ENCODE data around the gene KLHDC7B.
A peak's percentile ranks its signal among the peaks of the same experiment; 100 is the strongest.

The KLHDC7B gene

DNA sequence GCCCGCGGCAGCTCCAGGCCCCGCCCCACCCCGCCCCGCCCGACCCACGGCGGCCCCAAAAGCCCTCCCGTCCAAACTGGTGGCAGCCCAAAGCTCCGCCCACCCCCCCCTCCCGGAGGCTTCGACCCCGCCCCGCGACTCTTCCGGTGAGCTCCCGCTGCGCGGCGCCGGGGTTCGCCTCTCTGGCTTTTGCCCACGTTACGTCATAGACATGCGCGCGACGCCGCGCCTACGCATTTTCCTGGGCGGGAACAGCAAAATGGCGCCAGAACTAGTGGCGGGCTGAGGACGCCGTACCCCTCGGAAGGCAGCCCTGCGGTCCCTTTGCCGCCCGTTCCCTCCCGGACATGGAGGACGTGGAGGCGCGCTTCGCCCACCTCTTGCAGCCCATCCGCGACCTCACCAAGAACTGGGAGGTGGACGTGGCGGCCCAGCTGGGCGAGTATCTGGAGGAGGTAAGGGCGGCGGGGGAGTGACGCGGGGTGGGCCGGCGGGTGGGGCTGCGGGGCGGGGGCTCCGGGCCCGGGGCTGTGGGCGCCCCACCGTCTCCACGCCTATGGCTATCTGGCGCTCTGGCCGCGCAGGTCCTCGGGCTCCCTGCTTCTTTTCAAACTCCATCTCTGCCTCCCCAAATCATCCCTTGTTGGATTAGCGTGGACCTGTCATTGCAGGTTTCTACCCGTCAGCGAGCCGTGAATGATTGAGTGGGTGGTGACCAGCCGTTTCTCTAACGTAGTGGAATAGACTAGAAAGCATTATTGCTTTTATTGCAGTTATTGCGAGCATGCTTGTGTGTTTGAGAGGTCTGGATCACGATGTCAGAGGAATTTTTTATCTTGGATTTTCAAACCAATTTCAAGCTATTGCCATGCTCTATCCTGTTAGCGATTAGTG, 37.5 kb upstream of the KLHDC7B start, which contains the start of gene NCAPH2:
Gene NCAPH2 (plus strand): TSS at position 234 of the 894 bp plus-strand sequence. CDS start 114 bp downstream, at position 348.
- Histone ChIP-seq H3K27me3 (ENCODE audit: insufficient read depth, insufficient read length) (no peaks in the 10 kb centered on the region), H3K4me1 (ENCODE audit: insufficient read depth, insufficient read length) (peaks cover 8% of the 10 kb centered on the region), H3K36me3 (ENCODE audit: insufficient read depth, insufficient read length, low read length) (peaks cover 33% of the 10 kb centered on the region), H3K9me3 (ENCODE audit: insufficient read depth, low read length) (no peaks in the 10 kb centered on the region), H3K4me3 (ENCODE audit: insufficient read length, low read depth) (peak within 1 kb of the TSS; percentile 85), H3K9ac (ENCODE audit: insufficient read length, low read depth) (peak within 1 kb of the TSS; percentile 97)
- DNase-seq (ENCODE audit: low read depth, low spot score), result peak; percentile 92
- TF ChIP-seq ZNF274 (IDR thresholded peaks at IDR 0.05; ENCODE audit: low read depth, low read length) (no peak), YY1 (IDR thresholded peaks at IDR 0.05; ENCODE audit: insufficient read depth, insufficient read length) (peak; percentile 76), SUZ12 (IDR thresholded peaks at IDR 0.05; ENCODE audit: extremely low read depth, insufficient read depth, insufficient read length) (no peak)

DNA sequence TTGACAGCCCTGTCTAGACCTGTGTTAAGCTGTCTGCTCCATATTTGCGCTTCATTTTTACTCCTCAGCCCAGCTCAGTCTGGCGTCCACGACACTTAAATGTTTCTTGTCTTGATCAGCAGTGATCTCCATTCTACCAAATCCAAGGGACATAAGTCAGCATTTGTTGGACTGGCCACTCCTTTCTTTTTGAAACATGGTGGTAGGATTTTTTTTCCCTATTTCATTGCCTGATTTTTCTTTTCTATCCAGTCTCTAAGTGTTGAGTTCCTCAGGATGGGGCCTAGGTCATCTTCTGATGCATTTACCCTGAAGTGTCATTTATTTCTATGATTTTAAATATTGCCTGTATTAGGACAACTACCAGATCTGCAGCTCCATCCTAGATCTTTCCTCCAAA, 36.8 kb upstream of the KLHDC7B start:
- no peaks in the 10 kb centered on the region for H3K27me3 ChIP-seq (ENCODE audit: insufficient read depth, insufficient read length)
- peaks cover 8% of the 10 kb centered on the region for H3K4me1 ChIP-seq (ENCODE audit: insufficient read depth, insufficient read length)
- no peak for TF ChIP-seq YY1 (IDR thresholded peaks at IDR 0.05; ENCODE audit: insufficient read depth, insufficient read length)
- TF ChIP-seq SUZ12 (IDR thresholded peaks at IDR 0.05; ENCODE audit: extremely low read depth, insufficient read depth, insufficient read length), result no peak
- no peak for TF ChIP-seq ZNF274 (IDR thresholded peaks at IDR 0.05; ENCODE audit: low read depth, low read length)
- no peak for DNase-seq (ENCODE audit: low read depth, low spot score)
- H3K4me3 ChIP-seq (ENCODE audit: insufficient read length, low read depth), result peak overlapping the region; percentile 75
- H3K9me3 ChIP-seq (ENCODE audit: insufficient read depth, low read length), result no peaks in the 10 kb centered on the region
- peak overlapping the region; percentile 96 for H3K9ac ChIP-seq (ENCODE audit: insufficient read length, low read depth)
- peaks cover 28% of the 10 kb centered on the region for H3K36me3 ChIP-seq (ENCODE audit: insufficient read depth, insufficient read length, low read length)

DNA sequence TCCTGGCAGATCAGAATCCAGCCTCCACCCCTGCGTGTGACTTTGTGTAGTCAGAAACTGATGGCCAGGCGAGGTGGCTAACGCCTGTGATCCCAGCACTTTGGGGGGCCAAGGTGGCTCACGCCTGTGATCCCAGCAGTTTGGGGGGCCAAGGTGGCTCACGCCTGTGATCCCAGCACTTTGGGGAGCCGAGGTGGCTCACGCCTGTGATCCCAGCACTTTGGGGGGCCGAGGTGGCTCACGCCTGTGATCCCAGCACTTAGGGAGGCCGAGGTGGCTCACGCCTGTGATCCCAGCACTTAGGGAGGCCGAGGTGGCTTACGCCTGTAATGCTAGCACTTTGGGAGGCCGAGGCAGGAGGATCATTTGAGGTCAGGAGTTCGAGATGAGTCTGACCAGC, 32.5 kb upstream of the KLHDC7B start:
- H3K9ac ChIP-seq (ENCODE audit: insufficient read length, low read depth), result no peak overlapping the region
- peaks cover 40% of the 10 kb centered on the region for H3K36me3 ChIP-seq (ENCODE audit: insufficient read depth, insufficient read length, low read length)
- H3K27me3 ChIP-seq (ENCODE audit: insufficient read depth, insufficient read length), result no peaks in the 10 kb centered on the region
- no peak for TF ChIP-seq SUZ12 (IDR thresholded peaks at IDR 0.05; ENCODE audit: extremely low read depth, insufficient read depth, insufficient read length)
- TF ChIP-seq YY1 (IDR thresholded peaks at IDR 0.05; ENCODE audit: insufficient read depth, insufficient read length), result no peak
- TF ChIP-seq ZNF274 (IDR thresholded peaks at IDR 0.05; ENCODE audit: low read depth, low read length), result no peak
- H3K4me1 ChIP-seq (ENCODE audit: insufficient read depth, insufficient read length), result no peaks in the 10 kb centered on the region
- H3K9me3 ChIP-seq (ENCODE audit: insufficient read depth, low read length), result no peaks in the 10 kb centered on the region
- DNase-seq (ENCODE audit: low read depth, low spot score), result no peak
- no peak overlapping the region for H3K4me3 ChIP-seq (ENCODE audit: insufficient read length, low read depth)

DNA sequence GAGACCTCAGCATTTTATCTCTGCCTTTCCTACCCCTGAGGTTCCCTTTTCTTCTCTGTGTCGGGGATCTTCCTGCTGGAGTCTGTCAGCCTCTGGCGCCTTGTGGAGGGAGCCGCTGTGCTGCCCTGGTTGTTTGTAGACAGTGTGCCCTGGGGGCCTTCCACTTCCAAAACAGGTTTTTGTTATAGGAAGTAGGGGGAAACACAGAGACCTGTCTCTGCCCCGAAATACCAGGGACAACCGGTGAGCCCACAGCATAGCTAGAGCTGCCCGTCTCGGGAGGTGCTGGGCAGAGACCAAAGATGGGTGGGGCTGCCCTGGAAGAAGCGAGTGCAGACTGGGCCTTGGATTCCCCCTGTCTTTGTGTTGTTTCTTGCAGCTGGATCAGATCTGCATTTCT, 29.6 kb upstream of the KLHDC7B start:
- H3K4me3 ChIP-seq (ENCODE audit: insufficient read length, low read depth), result no peak overlapping the region
- TF ChIP-seq SUZ12 (IDR thresholded peaks at IDR 0.05; ENCODE audit: extremely low read depth, insufficient read depth, insufficient read length), result no peak
- no peak for TF ChIP-seq YY1 (IDR thresholded peaks at IDR 0.05; ENCODE audit: insufficient read depth, insufficient read length)
- no peak for TF ChIP-seq ZNF274 (IDR thresholded peaks at IDR 0.05; ENCODE audit: low read depth, low read length)
- peaks cover 56% of the 10 kb centered on the region for H3K36me3 ChIP-seq (ENCODE audit: insufficient read depth, insufficient read length, low read length)
- no peaks in the 10 kb centered on the region for H3K27me3 ChIP-seq (ENCODE audit: insufficient read depth, insufficient read length)
- DNase-seq (ENCODE audit: low read depth, low spot score), result no peak
- H3K9me3 ChIP-seq (ENCODE audit: insufficient read depth, low read length), result no peaks in the 10 kb centered on the region
- H3K4me1 ChIP-seq (ENCODE audit: insufficient read depth, insufficient read length), result no peaks in the 10 kb centered on the region
- H3K9ac ChIP-seq (ENCODE audit: insufficient read length, low read depth), result peak overlapping the region; percentile 50

DNA sequence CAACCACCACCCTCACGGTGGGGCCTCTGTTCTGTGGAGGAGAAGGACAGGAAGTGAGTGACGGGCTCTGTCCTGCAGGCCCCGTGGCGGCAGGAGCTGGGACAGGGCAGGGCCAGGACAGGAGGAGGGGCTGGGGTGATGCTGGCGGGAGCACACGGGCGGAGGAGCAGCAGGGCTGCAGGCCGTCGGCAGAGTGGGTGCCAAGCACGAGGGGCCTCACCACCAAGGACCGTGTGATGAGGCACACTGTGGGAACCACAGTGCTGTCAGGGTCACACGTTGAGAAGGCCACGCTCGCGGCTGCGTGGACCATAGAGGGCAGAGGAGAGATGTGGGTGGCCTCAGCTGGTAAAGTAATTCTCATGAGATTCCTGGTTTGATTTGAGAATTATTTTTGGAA, 28.8 kb upstream of the KLHDC7B start:
- Histone ChIP-seq H3K36me3 (ENCODE audit: insufficient read depth, insufficient read length, low read length) (peaks cover 63% of the 10 kb centered on the region), H3K9ac (ENCODE audit: insufficient read length, low read depth) (no peak overlapping the region)
- TF ChIP-seq YY1 (IDR thresholded peaks at IDR 0.05; ENCODE audit: insufficient read depth, insufficient read length) (no peak), ZNF274 (IDR thresholded peaks at IDR 0.05; ENCODE audit: low read depth, low read length) (no peak), SUZ12 (IDR thresholded peaks at IDR 0.05; ENCODE audit: extremely low read depth, insufficient read depth, insufficient read length) (no peak)

DNA sequence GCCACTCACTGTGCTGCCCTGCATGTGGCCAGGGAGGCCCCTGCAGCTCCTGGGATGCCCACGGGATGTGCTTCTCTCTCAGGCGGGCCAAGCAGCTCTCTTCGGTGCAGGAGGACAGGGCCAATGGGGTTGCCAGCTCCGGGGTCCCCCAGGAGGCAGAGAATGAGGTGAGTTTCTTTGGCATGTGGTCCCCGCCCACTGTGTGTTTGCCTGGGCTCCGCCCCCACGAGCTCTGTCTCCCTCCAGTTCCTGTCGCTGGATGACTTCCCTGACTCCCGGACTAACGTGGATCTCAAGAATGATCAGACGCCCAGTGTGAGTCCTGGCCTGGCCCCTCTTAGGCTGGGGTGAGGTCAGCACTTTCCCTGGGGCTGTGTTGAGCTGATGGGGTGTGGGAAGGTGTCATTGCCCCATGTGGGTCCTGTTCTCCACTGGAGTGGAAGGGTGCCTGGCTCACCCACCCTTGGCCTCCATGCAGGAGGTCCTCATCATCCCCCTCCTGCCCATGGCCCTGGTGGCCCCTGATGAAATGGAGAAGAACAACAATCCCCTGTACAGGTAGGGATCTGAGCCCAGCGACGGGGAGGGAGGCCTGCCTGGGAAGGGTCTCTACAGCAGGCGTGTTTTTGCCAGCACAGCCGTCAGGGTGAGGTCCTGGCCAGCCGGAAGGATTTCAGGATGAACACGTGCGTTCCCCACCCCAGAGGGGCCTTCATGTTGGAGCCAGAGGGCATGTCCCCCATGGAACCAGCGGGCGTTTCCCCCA, 28.0 kb upstream of the KLHDC7B start:
- peaks cover under 1% of the 10 kb centered on the region for H3K4me1 ChIP-seq (ENCODE audit: insufficient read depth, insufficient read length)
- no peak overlapping the region for H3K4me3 ChIP-seq (ENCODE audit: insufficient read length, low read depth)
- DNase-seq (ENCODE audit: low read depth, low spot score), result no peak
- no peaks in the 10 kb centered on the region for H3K9me3 ChIP-seq (ENCODE audit: insufficient read depth, low read length)
- TF ChIP-seq YY1 (IDR thresholded peaks at IDR 0.05; ENCODE audit: insufficient read depth, insufficient read length), result no peak
- no peak for TF ChIP-seq SUZ12 (IDR thresholded peaks at IDR 0.05; ENCODE audit: extremely low read depth, insufficient read depth, insufficient read length)
- TF ChIP-seq ZNF274 (IDR thresholded peaks at IDR 0.05; ENCODE audit: low read depth, low read length), result no peak
- no peak overlapping the region for H3K9ac ChIP-seq (ENCODE audit: insufficient read length, low read depth)
- no peaks in the 10 kb centered on the region for H3K27me3 ChIP-seq (ENCODE audit: insufficient read depth, insufficient read length)
- peaks cover 67% of the 10 kb centered on the region for H3K36me3 ChIP-seq (ENCODE audit: insufficient read depth, insufficient read length, low read length)

More for the DNA sequence above, 28.8 kb upstream of the KLHDC7B start:
- H3K4me1 ChIP-seq (ENCODE audit: insufficient read depth, insufficient read length), result no peaks in the 10 kb centered on the region
- no peak overlapping the region for H3K4me3 ChIP-seq (ENCODE audit: insufficient read length, low read depth)
- H3K9me3 ChIP-seq (ENCODE audit: insufficient read depth, low read length), result no peaks in the 10 kb centered on the region
- no peaks in the 10 kb centered on the region for H3K27me3 ChIP-seq (ENCODE audit: insufficient read depth, insufficient read length)
- no peak for DNase-seq (ENCODE audit: low read depth, low spot score)

DNA sequence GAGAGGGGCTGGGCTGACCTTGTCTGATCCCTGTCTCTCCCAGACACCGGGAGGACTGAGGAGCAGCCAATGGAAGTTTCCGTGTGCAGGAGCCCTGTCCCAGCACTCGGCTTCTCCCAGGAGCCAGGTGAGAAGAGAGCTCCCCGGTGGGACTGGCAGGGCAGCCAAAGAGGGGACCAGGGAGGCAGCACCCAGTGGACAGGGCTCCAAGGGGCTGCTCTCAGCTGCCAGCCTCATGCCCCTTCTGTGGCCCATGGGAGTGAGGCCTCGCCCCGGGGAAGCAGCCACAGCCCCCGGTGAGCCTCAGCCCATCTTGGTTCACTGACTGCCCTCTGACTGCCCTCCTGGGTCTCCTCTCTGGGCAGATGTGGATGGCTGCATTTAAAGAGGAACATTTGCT, 27.1 kb upstream of the KLHDC7B start:
- Histone ChIP-seq H3K27me3 (ENCODE audit: insufficient read depth, insufficient read length) (no peaks in the 10 kb centered on the region), H3K9me3 (ENCODE audit: insufficient read depth, low read length) (no peaks in the 10 kb centered on the region), H3K9ac (ENCODE audit: insufficient read length, low read depth) (no peak overlapping the region), H3K4me1 (ENCODE audit: insufficient read depth, insufficient read length) (peaks cover 2% of the 10 kb centered on the region), H3K4me3 (ENCODE audit: insufficient read length, low read depth) (no peak overlapping the region), H3K36me3 (ENCODE audit: insufficient read depth, insufficient read length, low read length) (peaks cover 76% of the 10 kb centered on the region)
- DNase-seq (ENCODE audit: low read depth, low spot score), result no peak
- TF ChIP-seq YY1 (IDR thresholded peaks at IDR 0.05; ENCODE audit: insufficient read depth, insufficient read length) (no peak), ZNF274 (IDR thresholded peaks at IDR 0.05; ENCODE audit: low read depth, low read length) (no peak), SUZ12 (IDR thresholded peaks at IDR 0.05; ENCODE audit: extremely low read depth, insufficient read depth, insufficient read length) (no peak)
